K562 (cell line): ENCODE measurements around the gene MAP3K14. TPM values are rescaled to one million over a fixed set of nuclear protein-coding genes. Genes with fewer than 3 reads are reported as not detected.

Experiments
- ATAC-seq: fragments of 200-7000 bp; cut with Tn5 transposase; 3 replicates; pipeline ENCODE4 v1.9.1; 2020; ENCODE audit warnings: moderate library complexity
- BruUV-seq: library from RNA; stranded (reverse); fragments of 400-500 nt; replicated peaks from 2 replicates; lab custom pipeline; 2021; lab: Mats Ljungman, UMichigan
- CTCF ChIA-PET: fragments of 300-600 bp; formaldehyde crosslinking; extraction: SDS; loops from one replicate; lab custom pipeline; 2021; ENCODE audit warnings: low intra/inter-chr PET ratio; lab: Yijun Ruan, JAX
- POLR2A ChIA-PET: fragments of 300-600, 350-650 bp; sonication (Branson Sonifier 250); formaldehyde crosslinking; extraction: SDS; loops from one replicate; lab custom pipeline; 2021; ENCODE audit warnings: antibody characterized with exemption, inconsistent platforms; lab: Yijun Ruan, JAX
- DNase-seq, 4 experiments: peaks; one replicate each; pipeline versions ENCODE4 v3.0.0 to v3.0.0-alpha.2; 2011 to 2018; ENCODE audit warnings: low spot score in 3 of 4, mixed read lengths in 3 of 4; ENCODE audit errors: extremely low read depth in 1 of 4
- FAIRE-seq: peaks from 2 replicates; lab custom pipeline; 2011; peaks lifted over from hg19 to GRCh38; lab: Jason Lieb, UNC
- H2AFZ ChIP-seq: 2 replicates; pipeline ENCODE4 v1.6.0; 2011; ENCODE audit warnings: low read depth, low read length, control low read depth, inconsistent platforms
- H3K27ac ChIP-seq: fragments of 200-600 bp; 3 replicates; pipeline ENCODE4 v1.8.0; 2011; ENCODE audit warnings: low read depth, mild to moderate bottlenecking, control low read depth, inconsistent platforms, low read length, moderate library complexity, mixed read lengths; ENCODE audit errors: extremely low read depth
- H3K27me3 ChIP-seq, 2 experiments: fragments of 300-600 bp in 1 of 2; 2 replicates in 1 of 2; 3 replicates in 1 of 2; pipeline versions ENCODE4 v1.6.0 to v1.8.0; 2011; ENCODE audit warnings: inconsistent platforms in 2 of 2, low read length in 2 of 2, mild to moderate bottlenecking in 1 of 2, mixed read lengths in 1 of 2, moderate library complexity in 1 of 2; ENCODE audit not compliant: control insufficient read depth in 2 of 2, insufficient read depth in 2 of 2
- H3K36me3 ChIP-seq: fragments of 300-600 bp; 3 replicates; pipeline ENCODE4 v1.8.0; 2011; ENCODE audit warnings: mild to moderate bottlenecking, low read length, inconsistent platforms; ENCODE audit not compliant: control insufficient read depth, insufficient read depth
- H3K4me1 ChIP-seq, 2 experiments: fragments of 200-600 bp in 1 of 2; replicated peaks in 1 of 2; 2 replicates in 1 of 2; 3 replicates in 1 of 2; pipeline versions ENCODE4 v1.5.1 to v1.8.0; 2011; ENCODE audit warnings: inconsistent platforms in 2 of 2, low read length in 2 of 2, mild to moderate bottlenecking in 1 of 2, mixed read lengths in 1 of 2, moderate library complexity in 1 of 2; ENCODE audit not compliant: control insufficient read depth in 2 of 2, insufficient read depth in 2 of 2
- H3K4me2 ChIP-seq: 2 replicates; pipeline ENCODE4 v1.6.1; 2011; ENCODE audit warnings: low read length, control low read depth, inconsistent platforms, mixed read lengths; ENCODE audit not compliant: insufficient read depth
- H3K4me3 ChIP-seq: fragments of 200-600 bp; sonication (generic), shearing (Covaris generic); 2 replicates; pipeline ENCODE4 v1.5.1; 2016; ENCODE audit warnings: control low read depth, inconsistent platforms
- H3K79me2 ChIP-seq: fragments of 200-600 bp; 3 replicates; pipeline ENCODE4 v1.8.0; 2011; ENCODE audit warnings: low read length, inconsistent platforms; ENCODE audit not compliant: control insufficient read depth, insufficient read depth
- H3K9ac ChIP-seq, 2 experiments: 2 replicates each; pipeline versions ENCODE4 v1.6.0 to v1.6.1; 2011; ENCODE audit warnings: low read depth in 2 of 2, low read length in 2 of 2, control low read depth in 1 of 2, inconsistent platforms in 1 of 2, mild to moderate bottlenecking in 1 of 2, mixed read lengths in 1 of 2; ENCODE audit not compliant: insufficient read depth in 1 of 2
- H3K9me1 ChIP-seq: one replicate; pipeline ENCODE4 v1.6.0; 2011; ENCODE audit warnings: inconsistent platforms, mild to moderate bottlenecking, low read length, moderate library complexity; ENCODE audit not compliant: control insufficient read depth, insufficient read depth
- H3K9me3 ChIP-seq: replicated peaks from 2 replicates; pipeline ENCODE4 v1.5.1; 2011; ENCODE audit warnings: low read depth, low read length, inconsistent platforms; ENCODE audit not compliant: control insufficient read depth, insufficient read depth
- H4K20me1 ChIP-seq: replicated peaks from 2 replicates; pipeline ENCODE4 v1.6.1; 2011; ENCODE audit warnings: low read length, inconsistent platforms, mixed read lengths; ENCODE audit not compliant: control insufficient read depth, insufficient read depth
- CTCF ChIP-seq, 3 experiments: IDR thresholded peaks in 2 of 3; conservative IDR thresholded peaks in 1 of 3; 2 replicates each; pipeline ENCODE4 v1.5.1; 2011 to 2012; ENCODE audit warnings: low read length in 3 of 3, mild to moderate bottlenecking in 3 of 3, control low read depth in 2 of 3, improper control_type of control experiment in 1 of 3, inconsistent platforms in 1 of 3, low read depth in 1 of 3, mixed read lengths in 1 of 3, moderate library complexity in 1 of 3; ENCODE audit not compliant: insufficient read depth in 2 of 3
- HDAC2 ChIP-seq: fragments of 450-650 bp; IDR thresholded peaks from 2 replicates; pipeline ENCODE4 v1.6.1; 2016; ENCODE audit warnings: mild to moderate bottlenecking
- RAD21 ChIP-seq, 2 experiments: fragments of 250-450 bp in 1 of 2; fragments of 450-650 bp in 1 of 2; sonication (Bioruptor Pico) in 1 of 2; formaldehyde crosslinking in 1 of 2; IDR thresholded peaks in 1 of 2; conservative IDR thresholded peaks in 1 of 2; 2 replicates each; pipeline versions ENCODE4 v1.4.0 to v1.8.0; 2020 to 2022; ENCODE audit warnings: mild to moderate bottlenecking in 2 of 2, moderate library complexity in 1 of 2
- SPI1 ChIP-seq: IDR thresholded peaks from 2 replicates; pipeline ENCODE4 v1.6.1; 2011; ENCODE audit warnings: low read depth, low read length, control low read depth, borderline replicate concordance
- ZNF766 ChIP-seq: fragments of 200-800 bp; sonication (Bioruptor generic); conservative IDR thresholded peaks from 2 replicates; pipeline ENCODE4 v1.6.1; 2016; ENCODE audit warnings: missing genetic modification characterization, missing compliant biosample characterization
- ZSCAN32 ChIP-seq: fragments of 450-650 bp; formaldehyde crosslinking; IDR thresholded peaks from 2 replicates; pipeline ENCODE4 v1.4.0; 2020; ENCODE audit warnings: mild to moderate bottlenecking, moderate library complexity
- WGBS: fragments of 100-300 bp; shearing (Covaris generic); methylation state at CpG from one replicate; pipeline ENCODE4 v1.1.6; 2016; ENCODE audit warnings: low coverage, mixed read lengths; ENCODE audit not compliant: insufficient coverage; ENCODE audit errors: missing lambda C conversion rate; 5-methylcytosine and 5-hydroxymethylcytosine counted together
- in situ Hi-C: fragments of 300-500 bp; cut with MboI; formaldehyde crosslinking; loops from 4 replicates; pipeline ENCODE4 v1.15.0; 2018; ENCODE audit warnings: inconsistent platforms, mixed read lengths
- intact Hi-C: fragments of 100-400 bp; cut with micrococcal nuclease; formaldehyde crosslinking; loops from 2 replicates; pipeline ENCODE4 v1.14.2; 2022
- polyA plus RNA-seq, 8 experiments: library from polyadenylated mRNA; depleted of rRNA in 4 of 8; stranded (reverse) in 5 of 8; unstranded in 3 of 8; fragments of >200 nt; fragmentation: Nextera tagmentation in 2 of 8; fragmentation: Illumina TruSeq in 1 of 8; extraction: Ambion mirVana in 2 of 8; extraction: Trizol in 1 of 8; gene quantifications; 2 replicates each; pipeline versions ENCODE4 v1.2.1 to v1.2.3, GENCODE V29; 2011 to 2014; ENCODE audit warnings: inconsistent platforms in 1 of 8, missing spikeins in 1 of 8
- total RNA-seq, 7 experiments: library from RNA; depleted of rRNA in 6 of 7; stranded (reverse); fragments of >200 nt in 6 of 7; fragmentation: Illumina TruSeq in 2 of 7; extraction: Trizol in 2 of 7; gene quantifications; 2 replicates each; pipeline versions ENCODE4 v1.2.1 to v1.2.3, GENCODE V29; 2011 to 2021; ENCODE audit warnings: low replicate concordance in 1 of 7

Gene MAP3K14
- total and polyA plus RNA-seq, 9 of the 15 experiments (the other 6 are each of a cell fraction or from before 2014, with no cell fraction given): 0.45 to 8.7 (median 3.2) TPM

DNA sequence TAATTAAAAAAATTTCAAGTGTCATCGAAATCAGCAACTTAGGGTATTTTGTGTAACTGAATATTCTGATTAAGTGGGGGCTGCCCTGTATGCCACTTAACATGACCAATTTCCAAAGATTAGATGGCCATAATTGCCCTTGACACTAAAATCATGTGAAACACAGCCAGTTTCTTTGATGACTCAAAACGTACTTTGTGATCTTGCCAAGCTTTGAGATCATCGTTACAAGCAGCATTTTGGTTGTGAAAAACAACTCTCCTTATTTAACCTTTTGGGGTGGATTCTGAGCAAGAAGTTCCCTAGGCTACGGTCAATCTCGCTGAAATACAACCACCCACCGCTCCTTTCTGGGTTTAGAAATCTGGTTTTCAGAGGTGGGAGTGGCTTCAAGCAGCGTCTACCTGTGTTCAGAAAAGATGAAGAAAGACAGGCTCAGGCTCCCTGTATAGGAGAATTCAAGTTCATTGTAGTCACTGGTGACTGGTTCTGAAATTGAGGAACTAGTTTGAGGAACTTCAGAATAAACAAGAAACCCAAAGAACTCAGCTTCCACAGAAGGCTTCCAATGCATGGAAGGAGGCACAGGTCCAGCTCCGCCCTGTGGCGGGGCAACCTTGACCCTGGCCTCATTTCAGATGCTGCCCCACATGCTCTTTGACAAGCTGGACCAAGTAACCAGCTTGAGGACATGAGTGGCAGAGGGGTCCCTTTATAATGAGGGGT, 9.4 kb downstream of the MAP3K14 start (continued):
- TF ChIP-seq HDAC2 (no peak), ZNF766 (peak; percentile 62), SPI1 (0 out of 2 replicates have a peak, but pooled peaks have one; percentile 4)

DNA sequence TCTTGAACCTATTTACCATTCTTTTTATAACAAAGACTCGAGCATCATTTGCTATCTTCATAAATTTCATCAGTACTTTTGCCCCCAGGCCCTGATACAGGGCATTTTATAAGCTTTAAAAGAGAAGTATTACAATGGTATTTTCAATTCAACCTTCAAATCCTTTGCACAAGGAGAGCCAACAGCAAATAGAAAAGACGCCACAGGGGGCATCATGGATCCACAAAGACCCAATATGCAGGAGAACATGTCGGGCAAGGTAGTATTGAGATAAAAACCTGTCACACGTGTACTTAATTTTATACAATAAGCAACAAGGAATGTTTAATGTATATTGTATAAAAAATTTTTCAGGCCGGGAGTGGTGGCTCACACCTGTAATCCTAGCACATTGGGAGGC, 10.2 kb downstream of the MAP3K14 start:
- Histone ChIP-seq H3K27ac (no peak overlapping the region), H3K9ac (no peak overlapping the region), H3K9me1 (no peaks in the 10 kb centered on the region), H3K79me2 (peaks cover 56% of the 10 kb centered on the region), H3K27me3 (no peaks in the 10 kb centered on the region), H3K4me1 (peaks cover 9 to 13% of the 10 kb centered on the region in 2 experiments; a peak in 4 of 5 replicates), H2AFZ (no peak overlapping the region), H3K4me2 (no peak overlapping the region), H3K4me3 (no peak overlapping the region), H3K36me3 (peaks cover 9% of the 10 kb centered on the region; the same call in 2 of the 3 replicates), H4K20me1 (peaks cover 1% of the 10 kb centered on the region; the same call in 1 of the 2 replicates), H3K9me3 (no peaks in the 10 kb centered on the region)
- in situ Hi-C loops (no loop called here), intact Hi-C loops (no loop called here)
- ChIA-PET POLR2A (interaction anchor here (0.8 to 2.5 kb wide), 5 partner anchors 10 to 158 kb away, joined by 3 to 6 read pairs (median 3); partner anchors contain the start of gene MAP3K14), CTCF (no interaction called here)
- WGBS: 69% methylated on average over 5 of the region's 5 CpGs
- ATAC-seq: no peak
- no TSS peak for BruUV-seq
- no peak for FAIRE-seq
- no peak for DNase-seq
- TF ChIP-seq ZSCAN32 (CRISPR knock-in tag): no peak
- 0 out of 4 replicates have a peak, but pooled peaks of 1 of the 2 experiments have one; percentile 8 for TF ChIP-seq RAD21 (CRISPR knock-in tag; conservative IDR thresholded peaks at IDR 0.05 in 1 of 2, IDR thresholded peaks at IDR 0.05 in 1 of 2)
- peak in 1 of 3 experiments; percentile 28; a peak in 2 of 6 replicates for TF ChIP-seq CTCF (IDR thresholded peaks at IDR 0.05 in 2 of 3, conservative IDR thresholded peaks at IDR 0.05 in 1 of 3; ENCODE audit: insufficient read depth in 2 of 3, low read depth in 1 of 3, low read length in 3 of 3)
